ENCODE data around the gene AUTS2.

GRCh38 chr7:69761290-69761922 is 163.1 kb downstream of the AUTS2 start:
- TF ChIP-seq, protein P1, sequence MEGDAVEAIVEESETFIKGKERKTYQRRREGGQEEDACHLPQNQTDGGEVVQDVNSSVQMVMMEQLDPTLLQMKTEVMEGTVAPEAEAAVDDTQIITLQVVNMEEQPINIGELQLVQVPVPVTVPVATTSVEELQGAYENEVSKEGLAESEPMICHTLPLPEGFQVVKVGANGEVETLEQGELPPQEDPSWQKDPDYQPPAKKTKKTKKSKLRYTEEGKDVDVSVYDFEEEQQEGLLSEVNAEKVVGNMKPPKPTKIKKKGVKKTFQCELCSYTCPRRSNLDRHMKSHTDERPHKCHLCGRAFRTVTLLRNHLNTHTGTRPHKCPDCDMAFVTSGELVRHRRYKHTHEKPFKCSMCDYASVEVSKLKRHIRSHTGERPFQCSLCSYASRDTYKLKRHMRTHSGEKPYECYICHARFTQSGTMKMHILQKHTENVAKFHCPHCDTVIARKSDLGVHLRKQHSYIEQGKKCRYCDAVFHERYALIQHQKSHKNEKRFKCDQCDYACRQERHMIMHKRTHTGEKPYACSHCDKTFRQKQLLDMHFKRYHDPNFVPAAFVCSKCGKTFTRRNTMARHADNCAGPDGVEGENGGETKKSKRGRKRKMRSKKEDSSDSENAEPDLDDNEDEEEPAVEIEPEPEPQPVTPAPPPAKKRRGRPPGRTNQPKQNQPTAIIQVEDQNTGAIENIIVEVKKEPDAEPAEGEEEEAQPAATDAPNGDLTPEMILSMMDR (IDR thresholded peaks at IDR 0.05; ENCODE audit: low read depth, low read length, missing input control) = no peak
- TF ChIP-seq EGR1 (IDR thresholded peaks at IDR 0.05; ENCODE audit: low read depth in 2 of 2) (no peak), FOXA1 (IDR thresholded peaks at IDR 0.05) (no peak), HNF4A (conservative IDR thresholded peaks at IDR 0.05) (no peak), MAX (IDR thresholded peaks at IDR 0.05) (no peak), GABPA (IDR thresholded peaks at IDR 0.05 in 1 of 2, conservative IDR thresholded peaks at IDR 0.05 in 1 of 2) (no peak), RAD21 (IDR thresholded peaks at IDR 0.05) (no peak), TAF1 (conservative IDR thresholded peaks at IDR 0.05) (no peak), HNF4G (IDR thresholded peaks at IDR 0.05) (no peak), JUND (IDR thresholded peaks at IDR 0.05) (no peak)
- TF ChIP-seq, protein P2, sequence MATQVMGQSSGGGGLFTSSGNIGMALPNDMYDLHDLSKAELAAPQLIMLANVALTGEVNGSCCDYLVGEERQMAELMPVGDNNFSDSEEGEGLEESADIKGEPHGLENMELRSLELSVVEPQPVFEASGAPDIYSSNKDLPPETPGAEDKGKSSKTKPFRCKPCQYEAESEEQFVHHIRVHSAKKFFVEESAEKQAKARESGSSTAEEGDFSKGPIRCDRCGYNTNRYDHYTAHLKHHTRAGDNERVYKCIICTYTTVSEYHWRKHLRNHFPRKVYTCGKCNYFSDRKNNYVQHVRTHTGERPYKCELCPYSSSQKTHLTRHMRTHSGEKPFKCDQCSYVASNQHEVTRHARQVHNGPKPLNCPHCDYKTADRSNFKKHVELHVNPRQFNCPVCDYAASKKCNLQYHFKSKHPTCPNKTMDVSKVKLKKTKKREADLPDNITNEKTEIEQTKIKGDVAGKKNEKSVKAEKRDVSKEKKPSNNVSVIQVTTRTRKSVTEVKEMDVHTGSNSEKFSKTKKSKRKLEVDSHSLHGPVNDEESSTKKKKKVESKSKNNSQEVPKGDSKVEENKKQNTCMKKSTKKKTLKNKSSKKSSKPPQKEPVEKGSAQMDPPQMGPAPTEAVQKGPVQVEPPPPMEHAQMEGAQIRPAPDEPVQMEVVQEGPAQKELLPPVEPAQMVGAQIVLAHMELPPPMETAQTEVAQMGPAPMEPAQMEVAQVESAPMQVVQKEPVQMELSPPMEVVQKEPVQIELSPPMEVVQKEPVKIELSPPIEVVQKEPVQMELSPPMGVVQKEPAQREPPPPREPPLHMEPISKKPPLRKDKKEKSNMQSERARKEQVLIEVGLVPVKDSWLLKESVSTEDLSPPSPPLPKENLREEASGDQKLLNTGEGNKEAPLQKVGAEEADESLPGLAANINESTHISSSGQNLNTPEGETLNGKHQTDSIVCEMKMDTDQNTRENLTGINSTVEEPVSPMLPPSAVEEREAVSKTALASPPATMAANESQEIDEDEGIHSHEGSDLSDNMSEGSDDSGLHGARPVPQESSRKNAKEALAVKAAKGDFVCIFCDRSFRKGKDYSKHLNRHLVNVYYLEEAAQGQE (IDR thresholded peaks at IDR 0.05) = no peak
- TF ChIP-seq, protein P3, sequence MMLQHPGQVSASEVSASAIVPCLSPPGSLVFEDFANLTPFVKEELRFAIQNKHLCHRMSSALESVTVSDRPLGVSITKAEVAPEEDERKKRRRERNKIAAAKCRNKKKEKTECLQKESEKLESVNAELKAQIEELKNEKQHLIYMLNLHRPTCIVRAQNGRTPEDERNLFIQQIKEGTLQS (IDR thresholded peaks at IDR 0.05) = no peak
